D721Med (cell line): ENCODE results near the gene KRT82.
A peak's percentile ranks its signal among the peaks of the same experiment; 100 is the strongest.

Experiments used
- DNase-seq: peaks from one replicate; pipeline ENCODE4 v3.0.0; 2011; ENCODE audit warnings: low spot score; ENCODE audit not compliant: insufficient read length
- FAIRE-seq: peaks from 2 replicates; lab custom pipeline; 2011; peaks lifted over from hg19 to GRCh38; lab: Jason Lieb, UNC
- TF ChIP-seq, protein P1 (sequence below): IDR thresholded peaks from 2 replicates; pipeline ENCODE4 v1.5.1; 2012; ENCODE audit warnings: mild to moderate bottlenecking, control low read depth; ENCODE audit not compliant: insufficient read depth; ENCODE audit errors: missing control alignments

The KRT82 gene

DNA sequence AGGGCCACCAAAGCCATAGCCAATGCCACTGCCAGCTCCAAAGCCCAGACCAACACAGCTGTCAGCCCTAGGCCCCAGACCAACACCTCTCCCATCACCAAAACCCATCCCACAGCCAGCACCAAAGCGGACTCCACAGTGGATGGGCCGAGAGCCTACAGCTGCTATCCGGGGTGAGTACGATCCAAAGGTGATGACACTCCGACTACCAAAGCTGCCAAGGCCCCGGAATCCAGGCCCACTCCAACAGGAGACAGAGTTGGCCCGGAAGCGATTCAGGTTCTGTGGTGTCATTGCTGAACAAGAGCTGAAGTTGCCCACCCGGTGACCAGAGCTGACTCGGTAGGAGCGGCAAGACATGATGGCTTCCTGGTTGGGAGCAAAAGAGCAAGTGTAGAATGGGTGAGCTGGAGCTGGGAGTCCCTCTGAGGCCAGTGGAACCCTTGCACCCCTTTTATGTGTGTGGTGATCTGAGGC, 20.9 kb downstream of the KRT82 start, which contains the start of gene KRT84:
Gene KRT84, minus strand, starts transcription at position 427 of the 477 bp plus-strand sequence. Its CDS starts 67 bp downstream, at position 360.
- TF ChIP-seq, protein P1, sequence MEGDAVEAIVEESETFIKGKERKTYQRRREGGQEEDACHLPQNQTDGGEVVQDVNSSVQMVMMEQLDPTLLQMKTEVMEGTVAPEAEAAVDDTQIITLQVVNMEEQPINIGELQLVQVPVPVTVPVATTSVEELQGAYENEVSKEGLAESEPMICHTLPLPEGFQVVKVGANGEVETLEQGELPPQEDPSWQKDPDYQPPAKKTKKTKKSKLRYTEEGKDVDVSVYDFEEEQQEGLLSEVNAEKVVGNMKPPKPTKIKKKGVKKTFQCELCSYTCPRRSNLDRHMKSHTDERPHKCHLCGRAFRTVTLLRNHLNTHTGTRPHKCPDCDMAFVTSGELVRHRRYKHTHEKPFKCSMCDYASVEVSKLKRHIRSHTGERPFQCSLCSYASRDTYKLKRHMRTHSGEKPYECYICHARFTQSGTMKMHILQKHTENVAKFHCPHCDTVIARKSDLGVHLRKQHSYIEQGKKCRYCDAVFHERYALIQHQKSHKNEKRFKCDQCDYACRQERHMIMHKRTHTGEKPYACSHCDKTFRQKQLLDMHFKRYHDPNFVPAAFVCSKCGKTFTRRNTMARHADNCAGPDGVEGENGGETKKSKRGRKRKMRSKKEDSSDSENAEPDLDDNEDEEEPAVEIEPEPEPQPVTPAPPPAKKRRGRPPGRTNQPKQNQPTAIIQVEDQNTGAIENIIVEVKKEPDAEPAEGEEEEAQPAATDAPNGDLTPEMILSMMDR: no peak
- FAIRE-seq (no peak), DNase-seq (no peak)

DNA sequence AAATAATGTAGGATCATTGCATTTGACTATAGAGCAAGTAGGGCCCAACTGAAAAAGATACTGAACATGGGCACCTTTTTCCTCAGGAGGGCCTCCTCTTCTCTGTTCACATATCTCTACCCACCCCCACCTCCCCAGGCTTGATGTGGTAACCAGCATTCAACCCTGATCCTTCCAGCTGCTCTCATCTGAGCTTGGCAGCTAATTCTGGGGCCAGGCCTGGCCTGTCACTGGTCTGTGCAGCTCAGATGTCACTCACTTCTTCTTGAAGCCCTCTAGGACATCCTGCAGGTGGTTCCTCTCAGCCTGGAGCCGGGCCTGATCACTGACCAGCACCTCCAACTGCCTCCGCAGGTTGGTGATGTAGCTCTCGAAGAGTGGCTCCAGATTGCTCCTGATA, 22.8 kb downstream of the KRT82 start:
- TF ChIP-seq, protein P1: no peak
- DNase-seq (no peak), FAIRE-seq (no peak)

DNA sequence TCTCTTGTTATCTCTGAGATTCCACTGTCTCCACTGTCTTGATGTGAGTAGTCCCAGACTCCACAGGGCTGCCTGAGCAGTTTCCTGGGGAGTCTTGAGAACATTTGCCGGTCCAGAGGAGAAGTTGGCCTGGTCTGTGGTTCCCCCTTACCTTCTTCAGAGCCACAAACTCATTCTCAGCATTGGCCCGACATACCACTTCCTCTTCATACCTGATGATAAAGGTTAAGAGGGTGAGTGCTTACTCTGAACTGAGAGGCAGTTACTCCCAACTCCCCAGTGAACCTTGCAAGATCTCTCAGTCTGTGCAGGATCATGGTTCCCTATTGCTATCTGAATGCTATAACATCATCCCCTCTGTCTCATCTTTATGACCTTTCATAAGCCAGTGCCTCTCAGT, 23.3 kb downstream of the KRT82 start:
- FAIRE-seq (no peak), DNase-seq (no peak)
- TF ChIP-seq, protein P1: no peak

DNA sequence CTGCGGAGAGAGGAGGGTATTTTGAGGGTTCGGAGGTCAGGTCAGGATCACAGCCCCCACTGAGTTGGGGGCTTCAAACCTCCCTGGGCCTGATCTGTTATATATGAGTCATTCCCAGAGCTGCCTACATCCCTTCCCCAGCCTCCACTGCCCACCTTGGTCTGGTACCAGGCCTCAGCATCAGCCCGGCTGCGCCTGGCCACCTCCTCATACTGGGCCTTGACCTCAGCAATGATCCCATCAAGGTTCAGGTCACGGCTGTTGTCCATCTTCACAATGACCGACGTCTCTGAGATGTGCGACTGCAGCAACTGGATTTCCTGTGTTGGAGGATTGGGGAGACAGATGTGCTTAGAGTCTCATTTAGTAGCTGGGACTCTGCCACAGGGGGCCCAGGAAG, 24.9 kb downstream of the KRT82 start:
- no peak for FAIRE-seq

DNA sequence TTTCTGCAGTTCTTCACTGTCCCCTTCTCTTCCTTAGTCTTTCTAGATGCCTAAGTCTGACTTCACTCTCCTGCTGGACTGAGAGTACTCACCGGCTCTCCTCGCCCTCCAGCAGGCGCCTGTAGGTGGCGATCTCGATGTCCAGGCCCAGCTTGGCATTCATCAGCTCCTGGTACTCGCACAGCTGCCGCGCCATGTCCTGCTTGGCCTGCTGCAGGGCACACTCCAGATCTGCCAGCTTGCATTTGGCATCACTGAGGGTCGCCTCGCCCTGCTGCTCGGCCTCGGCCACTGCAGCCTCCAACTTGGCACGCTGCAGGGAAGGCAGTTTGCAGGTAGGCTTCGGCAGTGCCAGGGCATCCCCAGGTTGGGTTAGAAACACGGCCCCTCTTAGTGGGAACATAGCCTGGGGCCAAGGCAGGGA, 25.9 kb downstream of the KRT82 start:
- FAIRE-seq (no peak), DNase-seq (no peak)
- TF ChIP-seq, protein P1: peak; percentile 45

More for the DNA sequence above, 24.9 kb downstream of the KRT82 start:
- TF ChIP-seq, protein P1: no peak
- DNase-seq: no peak

DNA sequence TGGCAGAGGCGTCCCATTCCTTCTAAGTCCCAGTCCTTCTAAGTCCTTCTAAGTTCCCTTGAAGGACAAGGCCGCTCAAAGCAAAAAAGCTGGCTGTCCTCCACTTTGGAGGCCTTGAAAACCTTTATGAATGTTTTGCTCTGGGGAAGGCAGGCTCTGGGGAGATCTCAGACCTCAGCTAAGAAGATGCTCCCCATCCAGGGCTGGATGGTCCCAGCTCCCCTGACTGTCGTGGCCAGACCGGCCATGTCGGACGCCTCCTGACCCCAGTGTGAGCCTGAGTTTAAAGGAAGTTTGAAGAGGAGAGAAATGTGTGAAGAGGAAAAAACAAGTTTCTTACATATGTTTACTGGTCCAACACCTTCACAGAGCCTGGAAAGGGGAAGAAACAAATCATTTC, 26.6 kb downstream of the KRT82 start:
- DNase-seq (no peak), FAIRE-seq (no peak)
- TF ChIP-seq, protein P1: no peak

DNA sequence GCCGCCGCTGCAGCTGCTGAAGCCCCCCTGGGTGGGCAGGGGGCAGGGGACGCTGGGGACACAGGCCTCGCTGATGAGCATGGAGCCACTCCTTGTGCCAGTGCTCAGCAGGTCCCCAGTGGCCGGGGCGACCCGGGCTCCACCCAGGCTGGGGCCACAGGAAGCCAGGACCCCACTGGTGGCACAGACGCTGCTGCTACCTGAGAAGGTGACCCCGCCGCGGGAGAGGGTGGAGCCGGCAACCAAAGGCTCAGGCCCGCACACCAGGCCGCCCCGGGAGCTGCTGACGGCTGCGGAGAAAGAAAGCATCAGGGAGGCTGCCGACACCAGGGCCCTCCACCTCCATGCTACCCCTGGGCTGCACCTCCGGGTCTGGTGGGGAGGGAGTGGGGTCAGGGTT, 28.0 kb downstream of the KRT82 start:
- no peak for FAIRE-seq

More for the DNA sequence above, 28.0 kb downstream of the KRT82 start:
- TF ChIP-seq, protein P1: no peak
- no peak for DNase-seq
